ENCODE results near the gene KANSL1. TPM values are rescaled to one million over a fixed set of nuclear protein-coding genes. Genes with fewer than 3 reads are reported as not detected.
A peak's percentile ranks its signal among the peaks of the same experiment; 100 is the strongest.

Gene KANSL1
- total RNA-seq, 2 donors from 2014 or later: 68.2 to 190 TPM

- Histone ChIP-seq H3K36me3 (replicated peaks in 1 of 2; ENCODE audit: insufficient read depth in 1 of 2, low read depth in 2 of 2) (no peaks in the 10 kb centered on the region), H3K9me3 (no peaks in the 10 kb centered on the region), H3K27me3 (no peaks in the 10 kb centered on the region), H3K4me3 (no peak overlapping the region), H3K4me1 (peaks cover 78% of the 10 kb centered on the region), H3K27ac (peak overlapping the region in 1 of 4 donors; percentile 32)
- TF ChIP-seq CTCF (IDR thresholded peaks at IDR 0.05) (no peak), POLR2A (IDR thresholded peaks at IDR 0.05) (no peak)
- DNase-seq (no peak), ATAC-seq (no peak)
- intact Hi-C loops (cut with DNase I): no loop called here
- 93 to 96% methylated on average over 8 of the region's 8 CpGs for WGBS, 2 donors
Measured at GRCh38 chr17:46160169-46160568, 33.1 kb downstream of the KANSL1 start.

- intact Hi-C loops (cut with DNase I): no loop called here
- peaks cover 77% of the 10 kb centered on the region for H3K4me1 ChIP-seq
- no peaks in the 10 kb centered on the region for H3K27me3 ChIP-seq
- H3K36me3 ChIP-seq (replicated peaks in 1 of 2; ENCODE audit: insufficient read depth in 1 of 2, low read depth in 2 of 2): no peaks in the 10 kb centered on the region
- DNase-seq: no peak
- TF ChIP-seq POLR2A (IDR thresholded peaks at IDR 0.05) (no peak), CTCF (IDR thresholded peaks at IDR 0.05) (no peak)
- ATAC-seq: no peak
- H3K4me3 ChIP-seq: no peak overlapping the region
- H3K27ac ChIP-seq: peak overlapping the region in 1 of 4 donors; percentile 32
- H3K9me3 ChIP-seq: no peaks in the 10 kb centered on the region
- WGBS, 2 donors: 42 to 62% methylated on average over 2 of the region's 2 CpGs
Measured at GRCh38 chr17:46159686-46160085, 33.5 kb downstream of the KANSL1 start.

GRCh38 chr17:46158323-46159296 is 34.6 kb downstream of the KANSL1 start:
- no peaks in the 10 kb centered on the region for H3K36me3 ChIP-seq (replicated peaks in 1 of 2; ENCODE audit: insufficient read depth in 1 of 2, low read depth in 2 of 2)
- H3K27ac ChIP-seq: peak overlapping the region in 2 of 4 donors; percentile 9 to 30
- WGBS, 2 donors: 54 to 61% methylated on average over 18 of the region's 18 CpGs
- ATAC-seq (peak; percentile 32), DNase-seq (peak in 1 of 4 donors; percentile 27)
- TF ChIP-seq CTCF (IDR thresholded peaks at IDR 0.05): no peak
- TF ChIP-seq POLR2A (IDR thresholded peaks at IDR 0.05): no peak
- H3K4me1 ChIP-seq: peaks cover 77% of the 10 kb centered on the region
- no peaks in the 10 kb centered on the region for H3K9me3 ChIP-seq
- intact Hi-C loops (cut with DNase I): no loop called here
- H3K4me3 ChIP-seq: no peak overlapping the region
- no peaks in the 10 kb centered on the region for H3K27me3 ChIP-seq

GRCh38 chr17:46157443-46158062 is 35.7 kb downstream of the KANSL1 start:
- TF ChIP-seq POLR2A (IDR thresholded peaks at IDR 0.05) (no peak), CTCF (IDR thresholded peaks at IDR 0.05) (no peak)
- no peaks in the 10 kb centered on the region for H3K27me3 ChIP-seq
- H3K4me1 ChIP-seq: peaks cover 77% of the 10 kb centered on the region
- H3K9me3 ChIP-seq: no peaks in the 10 kb centered on the region
- no peaks in the 10 kb centered on the region for H3K36me3 ChIP-seq (replicated peaks in 1 of 2; ENCODE audit: insufficient read depth in 1 of 2, low read depth in 2 of 2)
- peak overlapping the region in 1 of 4 donors; percentile 30 for H3K27ac ChIP-seq
- ATAC-seq (no peak), DNase-seq (no peak)
- WGBS, 2 donors: 23% methylated on average over 3 of the region's 3 CpGs
- H3K4me3 ChIP-seq: no peak overlapping the region
- intact Hi-C loops (cut with DNase I): no loop called here
